ENCODE data around the gene ZNF444.

Gene ZNF444

DNA sequence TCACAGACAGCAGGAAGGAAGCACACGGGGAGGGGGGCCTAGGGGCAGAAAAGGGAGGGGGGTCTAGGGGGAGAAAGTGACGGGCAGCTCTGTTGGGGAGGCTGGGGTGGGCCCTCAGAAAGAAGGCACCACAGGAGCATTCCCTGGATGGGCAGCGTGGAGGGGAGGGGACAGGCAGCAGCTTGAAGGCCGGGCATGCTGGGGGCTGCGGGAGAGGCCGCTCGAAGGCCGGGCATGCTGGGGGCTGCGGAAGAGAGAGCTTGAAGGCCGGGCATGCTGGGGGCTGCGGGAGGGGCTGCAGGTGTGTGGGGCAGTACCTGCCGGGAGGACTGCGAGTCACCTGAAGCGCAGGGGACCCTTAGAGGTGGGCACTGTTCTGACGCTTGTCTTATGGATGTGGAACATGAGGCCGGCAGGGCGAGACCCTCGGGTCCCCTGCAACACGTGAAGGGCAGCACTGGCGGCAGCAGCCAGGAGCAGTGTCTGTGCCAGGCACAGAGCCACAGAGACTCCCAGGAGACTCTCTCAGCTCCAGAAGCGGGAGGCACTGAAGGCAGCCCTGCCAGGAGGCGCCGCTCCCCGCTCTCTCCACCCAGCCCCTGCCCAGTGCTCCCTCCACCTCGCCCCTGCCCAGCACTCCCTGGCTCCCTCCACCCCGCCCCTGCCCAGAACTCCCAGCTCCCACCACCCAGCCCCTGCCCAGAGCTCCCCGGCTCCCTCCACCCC is 33.3 kb upstream of the ZNF444 start:
- no peak for DNase-seq

DNA sequence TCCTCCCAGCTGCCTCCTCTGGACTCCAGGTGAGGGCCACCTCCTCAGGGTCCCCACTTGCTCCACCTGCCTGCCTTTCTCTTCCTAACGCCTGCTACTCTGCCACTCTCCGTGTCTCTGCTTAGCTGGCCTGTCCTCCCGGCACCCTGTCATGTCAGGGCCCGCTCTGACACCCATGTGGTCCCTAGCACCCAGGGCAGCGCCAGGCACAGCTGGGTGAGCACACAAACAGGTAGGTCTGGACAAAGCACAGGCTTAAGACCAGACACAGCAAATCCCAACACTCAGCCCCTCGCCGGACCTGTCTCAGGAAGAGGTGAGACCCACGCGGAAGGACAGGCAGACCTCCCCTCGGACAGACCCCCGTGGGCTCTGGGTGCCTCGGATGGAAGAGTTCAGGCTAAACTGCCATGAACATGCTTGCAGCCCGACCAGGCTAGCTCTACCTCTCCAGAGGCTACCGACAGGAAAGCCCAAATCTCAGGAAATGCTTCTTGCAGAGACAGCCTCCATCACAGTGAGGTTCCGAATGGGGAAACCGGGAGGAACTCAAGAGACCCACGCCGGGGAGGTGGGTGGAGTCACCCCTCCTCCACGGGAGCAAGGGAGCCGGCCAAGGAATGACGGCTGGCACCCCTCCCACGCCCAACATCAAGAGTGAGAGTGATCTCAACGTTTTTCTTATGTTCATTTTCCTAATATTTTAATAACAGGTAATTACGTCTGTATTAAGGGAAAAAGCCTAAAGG is 32.5 kb upstream of the ZNF444 start:
- DNase-seq, result no peak

DNA sequence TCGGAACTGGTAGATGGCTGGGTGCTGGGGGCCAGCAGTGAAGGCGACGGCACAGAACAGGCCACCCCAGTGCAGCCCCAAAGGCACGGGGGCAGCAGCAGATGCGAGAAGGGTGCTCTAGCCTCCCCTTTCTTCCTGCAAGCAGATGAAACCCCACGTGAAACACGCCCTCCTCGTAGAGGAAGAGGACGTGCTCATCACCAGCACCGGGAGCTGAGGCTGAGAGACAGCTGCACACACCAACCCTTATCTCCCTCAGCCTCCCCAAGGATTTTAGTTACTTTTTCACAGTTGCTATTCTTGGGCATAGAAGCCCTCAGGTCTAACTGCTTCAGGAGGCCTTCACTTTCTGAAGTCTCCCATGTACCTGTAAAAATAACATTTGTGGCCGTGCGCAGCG is 31.9 kb upstream of the ZNF444 start:
- no peak for DNase-seq

DNA sequence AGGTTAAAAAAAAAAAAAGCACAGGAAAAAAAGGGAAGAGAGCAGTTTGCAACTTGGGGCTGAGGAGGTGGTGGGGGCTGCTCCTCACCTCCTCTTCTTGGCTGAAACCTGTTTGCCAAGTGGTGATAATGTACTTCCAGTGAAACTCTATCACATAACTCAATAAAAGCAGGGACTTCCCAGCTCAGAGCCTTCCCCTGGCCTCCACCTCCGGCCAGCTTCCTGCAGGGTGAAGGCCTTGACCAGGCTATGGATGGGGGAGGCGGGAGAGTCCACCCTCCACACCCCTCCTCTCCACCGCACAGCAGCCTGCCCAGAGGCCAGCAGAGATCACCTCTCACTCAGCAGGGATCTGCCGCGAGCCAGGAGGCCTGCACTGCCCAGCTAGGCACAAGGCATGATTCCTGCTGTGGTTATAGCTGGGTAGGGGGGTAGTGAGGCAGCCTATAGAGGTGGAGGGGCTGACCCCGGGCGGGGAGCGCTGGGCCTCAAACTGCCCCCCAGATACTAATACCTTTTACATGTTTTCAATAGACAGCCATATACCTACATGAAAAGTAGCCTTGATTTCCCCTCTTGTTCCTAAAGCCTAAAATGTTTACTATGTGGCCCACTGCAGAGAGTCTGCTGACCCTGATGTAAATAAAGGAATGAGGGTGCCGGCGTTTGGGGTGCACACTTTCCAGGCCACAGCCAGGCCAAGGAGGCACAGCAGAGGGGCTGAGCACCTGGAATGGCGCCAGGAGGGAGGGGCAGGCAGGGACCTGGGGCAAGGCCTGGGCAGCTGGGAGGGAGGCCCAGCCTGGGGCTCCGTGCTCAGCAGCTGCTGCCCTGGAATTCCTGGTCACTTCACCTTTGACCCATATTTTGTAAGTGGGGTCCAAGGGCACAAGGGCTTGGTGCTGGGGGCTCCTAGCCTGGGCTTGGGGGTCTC is 30.3 kb upstream of the ZNF444 start:
- DNase-seq, result no peak

DNA sequence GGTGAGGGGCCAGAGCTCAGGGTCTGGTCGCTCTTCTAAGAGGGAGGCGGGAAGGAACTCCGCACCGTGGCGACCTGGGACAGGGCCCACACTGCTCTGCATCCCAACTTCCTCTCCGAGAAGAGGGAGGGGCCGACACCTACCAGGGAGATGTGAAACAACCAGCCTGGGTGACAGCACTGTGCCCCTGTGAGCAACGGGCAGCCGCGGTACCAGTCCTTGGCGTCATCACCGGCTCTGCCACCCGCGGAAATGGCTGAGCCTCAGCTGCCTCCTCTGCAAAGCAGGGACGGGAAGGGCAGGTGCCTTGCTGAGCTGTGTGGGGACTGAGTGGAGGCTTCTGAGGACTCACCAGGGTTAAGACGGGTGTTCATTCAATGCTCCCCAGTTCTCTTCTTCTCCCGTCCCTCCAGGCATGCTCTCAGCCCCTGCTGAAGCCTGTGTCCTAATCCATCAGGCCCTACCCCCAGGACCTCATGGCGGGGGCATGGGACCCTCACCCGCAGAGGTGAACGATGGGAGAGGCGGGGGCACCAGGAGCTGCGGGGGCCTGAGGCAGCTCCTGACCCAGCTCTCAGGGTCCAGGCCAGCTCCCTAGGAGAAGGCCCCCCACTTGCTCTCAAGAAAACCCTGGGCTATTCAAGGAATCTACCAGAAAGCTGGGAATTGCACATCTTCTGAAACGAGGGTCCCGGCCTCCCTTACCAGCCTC is 29.3 kb upstream of the ZNF444 start:
- DNase-seq, result no peak

DNA sequence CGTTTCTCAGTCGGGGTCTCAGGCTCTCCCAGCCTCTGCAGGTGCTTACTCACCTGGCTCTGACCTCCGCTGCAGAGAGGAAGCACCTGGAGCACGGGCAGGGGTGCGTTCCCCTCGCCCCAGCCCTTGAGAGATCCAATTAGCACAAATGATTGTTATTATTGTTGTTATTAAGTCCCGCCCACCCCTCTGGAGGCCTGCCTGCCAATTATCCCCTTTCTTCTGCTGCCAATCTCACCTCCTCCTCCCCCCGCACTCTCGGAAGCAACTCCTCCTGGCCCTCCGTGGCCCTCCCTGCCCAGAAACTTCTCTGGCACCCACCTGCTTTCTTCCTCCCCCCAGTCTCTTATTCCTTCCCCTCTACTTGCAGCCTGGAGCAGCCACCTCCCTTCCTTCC is 28.8 kb upstream of the ZNF444 start:
- no peak for DNase-seq

DNA sequence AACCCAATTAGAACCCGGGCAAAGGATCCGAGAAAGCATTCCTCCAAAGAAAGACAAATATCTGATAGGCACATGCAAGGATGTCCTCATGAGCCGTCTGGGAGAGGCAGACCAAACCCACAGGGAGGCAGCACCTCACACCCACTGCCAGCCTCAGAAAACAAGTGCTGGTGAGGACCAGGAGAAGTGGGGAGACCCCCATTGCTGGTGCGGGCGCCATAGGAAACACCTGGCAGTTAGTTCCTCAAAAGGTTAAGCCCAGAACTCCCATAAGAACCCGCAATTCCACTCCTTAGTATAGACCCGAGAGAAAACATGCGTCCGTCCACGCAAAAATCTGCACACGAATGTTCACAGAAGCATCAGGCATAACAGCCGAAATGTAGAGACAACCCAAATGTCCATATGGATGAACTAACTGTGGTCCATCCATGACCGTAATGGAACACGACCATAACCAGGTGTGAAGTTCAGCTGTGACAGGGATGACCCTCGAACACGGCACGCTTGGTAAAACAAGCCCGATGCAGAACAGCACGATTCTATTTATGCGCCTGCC is 27.9 kb upstream of the ZNF444 start:
- DNase-seq, result no peak

DNA sequence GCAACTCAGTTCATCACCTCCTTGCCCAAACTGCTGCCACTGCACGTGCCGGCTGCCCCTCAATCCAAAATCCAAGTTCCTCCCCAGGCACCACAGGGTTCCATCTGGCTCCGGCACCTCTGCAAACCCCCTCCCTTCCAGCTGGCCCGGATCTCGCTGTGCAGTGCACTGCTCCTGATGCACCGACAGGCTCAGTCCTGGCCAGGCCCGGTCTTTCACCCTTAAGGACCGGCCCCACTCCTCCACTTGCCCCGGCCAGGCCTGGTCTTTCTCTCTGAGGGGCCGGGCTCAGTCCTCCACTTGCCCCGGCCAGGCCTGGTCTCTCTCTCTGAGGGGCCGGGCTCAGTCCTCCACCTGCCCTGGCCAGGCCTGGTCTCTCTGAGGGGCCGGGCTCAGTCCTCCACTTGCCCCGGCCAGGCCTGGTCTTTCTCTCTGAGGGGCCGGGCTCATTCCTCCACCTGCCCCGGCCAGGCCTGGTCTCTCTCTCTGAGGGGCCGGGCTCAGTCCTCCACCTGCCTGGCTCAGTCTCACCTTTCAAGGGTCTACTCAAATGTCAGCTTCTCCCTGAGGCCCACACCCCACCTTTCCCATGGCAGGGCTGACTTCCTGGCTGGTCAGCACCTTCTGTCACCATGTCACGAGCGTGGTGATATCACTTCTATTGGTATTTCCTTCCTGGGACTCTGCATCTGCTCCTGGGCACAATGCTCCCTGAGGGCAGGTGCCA is 26.9 kb upstream of the ZNF444 start:
- DNase-seq, result no peak

DNA sequence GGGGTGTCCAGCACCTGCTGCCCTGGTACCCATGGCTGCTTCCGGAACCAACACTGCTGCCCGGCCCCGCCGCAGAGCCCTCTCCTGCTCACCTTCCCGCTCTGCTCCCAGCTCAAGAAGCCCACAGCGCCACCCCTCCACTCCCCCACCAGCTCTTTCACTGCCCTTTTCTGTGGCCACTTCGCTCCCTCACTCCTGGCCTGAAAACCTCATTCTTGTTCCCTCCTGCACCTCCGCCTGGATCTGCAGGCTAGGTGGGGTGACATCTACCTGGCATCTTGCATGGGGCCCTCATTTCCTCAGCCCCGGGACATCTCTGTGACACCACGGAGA is 26.3 kb upstream of the ZNF444 start:
- no peak for DNase-seq

DNA sequence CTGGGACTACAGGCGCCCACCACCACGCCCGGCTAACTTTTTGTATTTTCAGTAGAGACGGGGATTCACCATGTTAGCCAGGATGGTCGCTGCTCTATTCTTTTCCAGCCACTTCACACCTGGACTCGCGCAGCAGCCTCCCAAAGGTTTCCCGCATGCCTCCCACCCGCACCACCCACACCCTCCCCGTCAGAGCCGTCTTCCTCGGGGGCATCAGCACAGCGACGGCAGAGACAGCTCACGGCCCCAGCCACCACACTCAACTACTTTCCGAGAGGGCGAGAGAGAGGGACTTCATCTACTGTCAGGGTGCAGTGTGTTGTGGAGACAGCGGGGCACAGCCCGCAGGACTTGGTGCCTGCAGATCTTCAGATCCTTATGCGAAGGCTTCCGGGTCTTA is 25.6 kb upstream of the ZNF444 start:
- no peak for DNase-seq

DNA sequence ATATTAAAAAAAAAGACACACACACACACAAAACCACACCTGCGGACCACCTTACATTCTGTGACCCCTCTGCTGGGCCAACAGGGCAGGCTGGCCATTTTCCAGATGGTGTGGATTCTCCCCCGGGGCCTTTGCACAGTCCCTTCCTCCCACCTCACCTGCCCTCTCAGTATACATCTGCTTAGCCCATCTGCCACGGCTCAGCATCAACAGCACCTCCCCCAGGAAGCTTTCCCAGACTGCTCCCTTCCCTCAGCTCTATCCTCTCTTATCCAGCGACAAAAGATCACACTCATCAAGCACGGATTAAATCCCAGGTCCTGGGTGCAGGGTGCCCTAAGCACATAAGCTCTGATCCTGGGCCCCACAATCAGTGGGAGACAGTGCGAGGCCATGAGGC is 24.5 kb upstream of the ZNF444 start:
- no peak for DNase-seq

DNA sequence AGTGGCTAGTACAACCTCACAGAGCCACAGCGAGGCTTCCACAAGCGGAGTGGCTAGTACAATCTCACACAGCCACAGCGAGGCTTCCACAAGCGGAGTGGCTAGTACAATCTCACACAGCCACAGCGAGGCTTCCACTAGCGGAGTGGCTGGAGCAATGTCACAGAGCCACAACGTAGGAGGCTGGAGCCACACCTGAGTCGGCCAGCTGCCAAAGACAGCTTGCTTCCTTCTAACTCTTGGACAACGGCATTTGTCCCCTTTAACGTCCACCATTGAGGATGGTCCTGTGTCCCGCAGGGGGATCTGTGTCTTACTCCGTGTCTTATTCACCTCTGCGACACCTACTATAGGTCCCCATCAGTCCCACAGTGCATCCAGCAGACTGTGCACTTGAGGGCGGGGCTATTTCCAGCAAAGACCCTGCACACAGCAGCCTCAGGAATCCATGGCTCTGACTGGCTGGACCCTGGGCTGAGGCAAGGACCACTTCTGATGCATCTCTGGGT is 23.7 kb upstream of the ZNF444 start:
- no peak for DNase-seq

DNA sequence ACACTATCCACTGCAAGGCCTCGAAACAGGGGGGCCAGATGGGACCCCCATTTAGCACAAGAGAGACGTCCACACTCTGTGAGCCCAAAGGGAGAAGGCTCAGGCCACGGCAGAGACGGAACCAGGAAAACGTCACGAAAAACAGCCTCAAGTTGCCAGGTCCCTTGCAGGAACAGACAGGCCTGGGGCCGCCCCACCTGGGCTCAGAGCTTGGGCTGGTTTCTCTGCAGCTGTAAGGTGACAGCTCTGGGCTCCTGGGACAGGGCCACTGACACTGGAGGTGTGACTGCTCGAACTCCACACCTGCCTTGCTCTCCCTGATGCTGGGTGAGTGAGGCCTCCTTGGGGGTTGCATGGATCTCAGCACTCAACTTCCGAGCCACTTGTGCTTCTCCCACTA is 23.2 kb upstream of the ZNF444 start:
- no peak for DNase-seq

DNA sequence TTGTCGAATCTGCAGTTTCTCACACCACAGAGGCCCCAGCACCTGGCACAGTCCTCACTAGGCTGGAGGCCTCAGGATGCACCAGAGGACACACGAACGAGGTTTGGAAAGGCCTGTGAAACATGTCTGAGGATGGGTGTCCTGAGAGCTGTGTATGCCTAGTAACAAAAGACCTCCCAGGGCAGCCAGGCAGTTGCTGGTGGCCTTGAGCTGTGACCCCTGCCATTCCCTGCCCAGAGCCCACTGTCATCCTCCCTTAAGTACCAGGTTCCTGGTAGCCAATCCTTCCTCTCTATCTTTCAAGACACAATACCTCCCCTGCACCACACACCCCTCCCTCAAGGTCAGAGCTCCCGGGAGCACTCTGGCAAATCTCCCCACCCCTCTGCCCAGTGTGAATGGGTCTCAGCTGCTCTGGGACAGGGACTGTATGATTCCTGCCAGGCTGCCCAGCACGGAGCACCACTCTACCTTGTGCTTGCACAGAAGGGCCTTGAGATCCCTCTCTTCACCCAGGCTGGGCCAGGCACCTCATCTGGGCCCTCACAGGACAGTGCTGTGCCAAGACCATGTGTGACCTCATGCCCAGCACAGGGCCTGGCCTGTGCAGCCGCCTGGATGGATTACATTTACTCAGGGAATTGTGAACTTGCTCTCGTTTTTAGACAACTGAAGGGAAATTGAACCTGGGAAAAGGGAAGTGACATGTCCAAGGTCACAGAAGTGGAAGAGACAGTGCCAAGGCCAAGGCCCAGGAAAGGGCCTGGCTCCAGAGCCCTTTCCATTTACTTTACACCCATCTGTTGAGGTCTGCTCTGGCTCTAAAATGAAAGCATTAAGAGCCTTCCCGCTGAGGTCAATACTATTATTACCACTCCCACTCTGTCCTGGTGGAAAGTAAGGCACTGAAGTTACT is 22.2 kb upstream of the ZNF444 start:
- no peak for DNase-seq

DNA sequence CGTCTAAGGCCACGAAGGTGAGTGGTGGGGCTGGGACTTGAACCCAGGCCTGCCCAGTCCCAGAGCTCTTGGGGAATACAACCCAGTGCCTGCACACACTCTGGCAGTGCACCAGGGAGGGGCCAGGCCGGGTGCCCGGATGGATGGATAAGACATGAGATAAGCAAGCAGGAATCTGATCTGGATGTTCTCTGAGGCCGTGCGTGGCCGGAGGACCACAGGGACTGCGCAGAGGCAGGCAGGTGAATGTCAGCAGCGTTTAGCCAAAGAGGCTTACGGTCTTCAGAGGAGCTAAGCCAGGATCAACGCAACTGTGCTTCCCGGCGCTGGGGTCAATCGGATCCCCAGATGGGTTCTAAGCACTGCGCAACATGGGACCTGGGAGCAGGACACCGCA is 21.5 kb upstream of the ZNF444 start:
- no peak for DNase-seq

DNA sequence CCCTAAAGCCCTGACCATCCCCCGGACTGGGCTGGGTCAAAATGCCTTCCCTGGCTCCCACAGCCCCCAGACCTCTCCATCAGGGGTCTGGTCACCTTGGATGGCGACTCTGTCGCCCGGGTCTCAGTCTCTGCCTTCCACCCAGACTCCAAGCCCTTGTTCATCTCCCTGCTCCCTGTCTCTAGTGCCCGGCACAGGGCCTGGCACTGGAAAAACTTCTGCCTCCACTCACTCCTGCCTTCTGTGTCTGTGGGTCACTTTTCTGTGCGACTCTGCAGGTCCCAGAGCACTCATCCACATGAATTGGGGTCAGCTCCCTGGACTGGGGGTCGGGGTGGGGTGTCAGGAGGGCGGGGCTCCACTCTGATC is 21.1 kb upstream of the ZNF444 start:
- no peak for DNase-seq

DNA sequence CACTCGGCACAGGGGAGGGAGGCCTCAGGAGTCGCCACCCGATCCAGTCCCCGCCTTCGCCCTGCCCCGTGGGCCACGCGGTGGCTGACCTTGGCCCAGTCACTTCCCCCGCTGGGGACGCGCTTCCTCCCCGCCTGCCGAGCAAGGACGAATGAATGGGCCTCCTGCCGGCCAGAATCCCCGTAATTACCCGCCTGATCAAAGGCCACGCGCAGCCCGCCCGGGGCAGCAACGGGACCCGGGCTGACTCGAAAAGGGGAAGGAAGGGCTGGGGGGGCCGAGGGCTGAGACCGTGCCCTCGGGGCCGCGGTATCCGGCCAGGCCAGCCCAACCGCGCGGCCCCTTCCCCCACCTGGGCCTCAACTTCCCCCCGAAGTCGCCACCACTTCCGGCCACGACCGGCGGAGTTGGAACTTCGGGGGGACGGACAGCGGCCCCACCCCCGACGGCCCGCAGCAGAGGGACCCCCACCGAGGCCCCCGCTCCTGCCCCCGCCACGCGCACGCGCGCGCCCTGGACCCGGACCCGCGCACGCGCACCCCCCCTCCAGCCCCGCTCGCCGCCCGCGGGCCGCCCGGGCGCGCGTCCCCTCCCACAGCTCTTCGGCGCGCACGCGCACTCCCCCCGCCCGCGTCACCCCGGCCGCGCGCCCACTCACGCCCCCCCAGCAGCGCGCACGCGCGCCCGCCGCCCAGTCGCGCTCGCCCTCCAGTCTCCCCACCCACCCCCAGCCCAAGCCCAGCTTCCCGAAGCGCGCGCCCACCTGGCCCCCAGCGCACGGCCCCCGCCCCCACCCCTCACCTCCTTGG is 20.5 kb upstream of the ZNF444 start:
- DNase-seq, result peak in 1 of 2 experiments; percentile 55

DNA sequence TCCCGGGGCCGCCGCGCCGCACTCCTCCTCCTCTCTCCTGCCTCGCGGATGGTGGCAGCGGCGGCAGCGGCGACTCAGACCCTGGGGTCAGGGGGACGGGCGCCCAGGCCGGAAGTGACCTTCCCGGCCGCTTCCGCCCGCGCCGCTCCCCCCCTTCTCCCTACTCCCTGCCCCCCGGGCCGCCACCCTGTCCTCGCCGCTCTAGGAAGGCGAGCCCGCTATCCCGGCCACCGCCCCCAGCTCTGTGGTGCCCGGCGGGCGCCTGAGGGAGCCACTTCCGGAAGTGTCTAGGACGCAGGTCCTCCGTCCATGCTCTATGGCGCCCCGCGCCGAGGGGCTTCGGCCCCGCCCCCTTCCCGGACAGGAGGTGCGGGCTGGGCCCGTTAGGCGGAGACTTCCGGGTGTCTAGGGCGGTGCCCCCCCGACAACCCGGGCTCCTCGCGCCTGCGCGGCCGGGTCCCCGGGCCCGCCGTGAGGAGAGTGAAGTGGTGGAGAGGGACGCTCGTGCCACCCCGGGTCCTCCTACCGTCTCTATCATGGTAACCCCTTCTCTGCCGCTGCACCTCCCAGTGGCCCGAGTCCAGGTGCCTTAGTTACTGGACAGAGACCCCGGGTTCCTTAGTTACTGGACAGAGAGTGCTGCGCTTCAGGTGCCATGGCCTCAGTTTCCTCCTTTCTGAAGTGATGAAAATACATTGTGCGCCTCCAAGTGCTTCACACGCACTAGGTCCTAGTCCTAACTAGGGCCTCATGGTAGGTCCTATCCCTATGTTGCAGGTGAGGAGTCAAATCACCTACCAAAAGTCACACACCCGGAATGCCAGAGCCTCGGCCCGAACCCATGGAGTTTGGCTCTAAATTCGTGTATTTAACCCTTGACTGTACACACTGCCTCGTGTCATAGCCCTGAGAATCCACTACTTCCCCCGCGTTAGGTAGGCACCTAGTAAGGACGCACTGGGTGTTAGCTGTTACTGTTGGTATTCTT is 19.6 kb upstream of the ZNF444 start, which contains the start of gene ZNF787:
TSS of gene ZNF787 (minus strand) at position 116 of the 988 bp plus-strand sequence. CDS start 18,078 bp downstream, outside the sequence.
- DNase-seq, result peak; percentile 95 to 98
